ENCODE results near the gene KRT34. TPM values are rescaled to one million over a fixed set of nuclear protein-coding genes. Genes with fewer than 3 reads are reported as not detected.

Gene KRT34
- polyA plus RNA-seq, 3 donors = not detected

DNA sequence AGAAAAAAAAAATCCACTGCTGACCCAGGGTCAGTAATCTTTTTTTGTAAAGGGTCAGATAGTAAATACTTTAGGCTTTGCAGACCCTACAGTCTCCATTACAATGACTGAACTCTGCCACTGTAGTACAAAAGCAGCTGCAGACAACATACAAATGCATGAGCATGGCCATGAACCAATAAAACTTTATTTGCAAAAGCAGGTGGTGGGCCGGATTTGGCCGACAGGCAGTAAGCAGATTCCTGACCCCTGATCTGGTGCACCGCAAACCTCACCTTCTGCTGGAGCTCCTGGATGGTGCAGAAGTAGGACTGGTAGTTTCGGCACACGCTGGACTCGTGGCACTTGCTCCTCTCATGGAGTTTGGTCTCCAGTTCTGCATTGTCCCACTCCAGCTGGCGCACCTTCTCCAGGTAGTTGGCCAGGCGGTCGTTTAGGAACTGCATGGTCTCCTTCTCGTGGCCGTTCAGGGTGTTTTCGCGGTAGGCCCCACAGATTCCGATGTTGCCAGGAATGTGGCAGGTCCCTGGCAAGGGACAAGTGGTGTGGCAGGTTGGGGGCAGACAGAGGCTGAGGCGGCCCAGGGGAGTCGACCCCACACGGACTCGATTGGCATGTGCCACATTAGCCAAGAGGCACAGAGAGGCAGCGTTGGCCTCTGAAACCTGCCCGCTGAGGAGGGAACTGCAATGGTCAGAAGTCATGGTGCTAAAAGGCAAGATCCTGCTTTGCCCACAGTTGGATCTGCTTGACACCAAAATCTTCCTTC is 29.1 kb upstream of the KRT34 start:
- H3K4me1 Mint-ChIP-seq = no peaks in the 10 kb centered on the region
- no peaks in the 10 kb centered on the region for H3K27me3 ChIP-seq (ENCODE audit: control insufficient read depth in 2 of 2, insufficient read depth in 2 of 2, low read length in 2 of 2)
- intact Hi-C loops (cut with micrococcal nuclease) = no loop called here

DNA sequence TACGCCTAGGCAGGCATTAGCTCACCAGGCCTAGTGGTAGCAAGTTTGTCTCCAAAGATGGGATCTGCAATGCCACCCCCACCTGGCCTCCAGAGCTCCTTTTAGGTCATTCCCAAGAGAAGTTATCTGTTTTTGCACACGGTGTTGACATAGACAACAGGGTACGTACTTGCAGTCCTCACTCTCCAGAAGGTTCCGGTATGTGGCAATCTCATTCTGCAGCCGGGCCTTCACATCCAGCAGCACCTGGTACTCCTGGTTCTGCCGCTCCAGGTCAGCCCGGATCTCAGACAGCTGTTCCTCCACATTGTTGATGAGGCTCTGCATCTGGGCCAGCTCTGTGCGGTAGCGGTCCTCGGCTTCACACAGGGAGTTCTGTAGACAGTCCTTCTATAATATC is 25.1 kb upstream of the KRT34 start:
- WGBS (ENCODE audit: insufficient coverage) = 91% methylated on average over 7 of the region's 10 CpGs
- intact Hi-C loops (cut with micrococcal nuclease) = no loop called here

More for the DNA sequence above, 29.1 kb upstream of the KRT34 start:
- H3K36me3 Mint-ChIP-seq = no peaks in the 10 kb centered on the region
- H3K27me3 Mint-ChIP-seq (ENCODE audit: low read depth in 3 of 3) = peaks cover 8 to 11% (median 11%) of the 10 kb centered on the region in 3 donors
- Histone ChIP-seq H3K36me3 (replicated peaks in 1 of 2; ENCODE audit: control insufficient read depth in 1 of 2, insufficient read depth in 2 of 2, low read length in 2 of 2) (no peaks in the 10 kb centered on the region), H3K27ac (ENCODE audit: low read depth in 1 of 2, low read length in 2 of 2) (no peak overlapping the region), H3K9ac (ENCODE audit: insufficient read depth, low read length, poor library complexity, severe bottlenecking) (no peak overlapping the region), H3K79me2 (ENCODE audit: insufficient read depth, low read length) (no peaks in the 10 kb centered on the region), H3K4me1 (ENCODE audit: control insufficient read depth in 1 of 2, insufficient read depth in 2 of 2, low read length in 2 of 2) (no peaks in the 10 kb centered on the region), H2AFZ (ENCODE audit: insufficient read depth, low read depth, low read length, poor library complexity, severe bottlenecking) (no peak overlapping the region), H3K4me2 (replicated peaks; ENCODE audit: extremely low read depth, low read length, poor library complexity, severe bottlenecking) (no peak overlapping the region), H4K20me1 (ENCODE audit: insufficient read depth, low read length) (no peaks in the 10 kb centered on the region), H3K4me3 (replicated peaks in 1 of 3; ENCODE audit: low read depth in 2 of 3, low read length in 3 of 3) (no peak overlapping the region), H3K9me3 (replicated peaks in 1 of 2; ENCODE audit: control insufficient read depth in 1 of 2, insufficient read depth in 1 of 2, low read length in 2 of 2) (no peaks in the 10 kb centered on the region)
- H3K9me3 Mint-ChIP-seq = no peaks in the 10 kb centered on the region
- H3K27ac Mint-ChIP-seq = no peak overlapping the region
- 98% methylated on average over 16 of the region's 20 CpGs for WGBS (ENCODE audit: insufficient coverage)
- no peak overlapping the region for H3K4me3 Mint-ChIP-seq
- DNase-seq = no peak
- TF ChIP-seq, protein P1, sequence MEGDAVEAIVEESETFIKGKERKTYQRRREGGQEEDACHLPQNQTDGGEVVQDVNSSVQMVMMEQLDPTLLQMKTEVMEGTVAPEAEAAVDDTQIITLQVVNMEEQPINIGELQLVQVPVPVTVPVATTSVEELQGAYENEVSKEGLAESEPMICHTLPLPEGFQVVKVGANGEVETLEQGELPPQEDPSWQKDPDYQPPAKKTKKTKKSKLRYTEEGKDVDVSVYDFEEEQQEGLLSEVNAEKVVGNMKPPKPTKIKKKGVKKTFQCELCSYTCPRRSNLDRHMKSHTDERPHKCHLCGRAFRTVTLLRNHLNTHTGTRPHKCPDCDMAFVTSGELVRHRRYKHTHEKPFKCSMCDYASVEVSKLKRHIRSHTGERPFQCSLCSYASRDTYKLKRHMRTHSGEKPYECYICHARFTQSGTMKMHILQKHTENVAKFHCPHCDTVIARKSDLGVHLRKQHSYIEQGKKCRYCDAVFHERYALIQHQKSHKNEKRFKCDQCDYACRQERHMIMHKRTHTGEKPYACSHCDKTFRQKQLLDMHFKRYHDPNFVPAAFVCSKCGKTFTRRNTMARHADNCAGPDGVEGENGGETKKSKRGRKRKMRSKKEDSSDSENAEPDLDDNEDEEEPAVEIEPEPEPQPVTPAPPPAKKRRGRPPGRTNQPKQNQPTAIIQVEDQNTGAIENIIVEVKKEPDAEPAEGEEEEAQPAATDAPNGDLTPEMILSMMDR (IDR thresholded peaks at IDR 0.05) = no peak

More for the DNA sequence above, 25.1 kb upstream of the KRT34 start:
- H3K4me3 ChIP-seq (replicated peaks in 1 of 3; ENCODE audit: low read depth in 2 of 3, low read length in 3 of 3) = no peak overlapping the region
- no peaks in the 10 kb centered on the region for H3K9me3 ChIP-seq (replicated peaks in 1 of 2; ENCODE audit: control insufficient read depth in 1 of 2, insufficient read depth in 1 of 2, low read length in 2 of 2)
- Mint-ChIP-seq H3K4me1 (peaks cover 9% of the 10 kb centered on the region), H3K9me3 (no peaks in the 10 kb centered on the region), H3K27me3 (ENCODE audit: low read depth in 3 of 3) (peaks cover 1 to 7% (median 5%) of the 10 kb centered on the region in 3 donors), H3K36me3 (no peaks in the 10 kb centered on the region), H3K27ac (no peak overlapping the region), H3K4me3 (no peak overlapping the region)
- DNase-seq = no peak
- H3K4me2 ChIP-seq (replicated peaks; ENCODE audit: extremely low read depth, low read length, poor library complexity, severe bottlenecking) = no peak overlapping the region
- H3K27ac ChIP-seq (ENCODE audit: low read depth in 1 of 2, low read length in 2 of 2) = no peak overlapping the region
- TF ChIP-seq, protein P1 (IDR thresholded peaks at IDR 0.05) = no peak
- no peaks in the 10 kb centered on the region for H3K36me3 ChIP-seq (replicated peaks in 1 of 2; ENCODE audit: control insufficient read depth in 1 of 2, insufficient read depth in 2 of 2, low read length in 2 of 2)
- no peak overlapping the region for H2AFZ ChIP-seq (ENCODE audit: insufficient read depth, low read depth, low read length, poor library complexity, severe bottlenecking)
- no peak overlapping the region for H3K9ac ChIP-seq (ENCODE audit: insufficient read depth, low read length, poor library complexity, severe bottlenecking)
- peaks cover 0 to 6% of the 10 kb centered on the region in 2 donors for H3K4me1 ChIP-seq (ENCODE audit: control insufficient read depth in 1 of 2, insufficient read depth in 2 of 2, low read length in 2 of 2)
- H3K79me2 ChIP-seq (ENCODE audit: insufficient read depth, low read length) = no peaks in the 10 kb centered on the region
- H3K27me3 ChIP-seq (ENCODE audit: control insufficient read depth in 2 of 2, insufficient read depth in 2 of 2, low read length in 2 of 2) = no peaks in the 10 kb centered on the region
- no peaks in the 10 kb centered on the region for H4K20me1 ChIP-seq (ENCODE audit: insufficient read depth, low read length)

Data from CD14-positive monocyte (primary cell).